GM06990 (cell line): ENCODE results near the gene TSPYL6.

Experiments used
- DNase-seq: peaks from one replicate; pipeline ENCODE4 v3.0.0-alpha.2; 2011; ENCODE audit not compliant: insufficient read length; ENCODE audit errors: extremely low read depth
- H3K27me3 ChIP-seq: replicated peaks from 2 replicates; pipeline ENCODE4 v1.6.0; 2011; ENCODE audit warnings: low read length; ENCODE audit not compliant: control insufficient read depth, insufficient read depth
- H3K36me3 ChIP-seq: 2 replicates; pipeline ENCODE4 v1.5.1; 2011; ENCODE audit warnings: low read length; ENCODE audit not compliant: control insufficient read depth, insufficient read depth
- H3K4me3 ChIP-seq: replicated peaks from 2 replicates; pipeline ENCODE4 v1.5.1; 2011; ENCODE audit warnings: low read depth, mild to moderate bottlenecking, control low read depth, low read length
- CTCF ChIP-seq: IDR thresholded peaks from 2 replicates; pipeline ENCODE4 v1.5.1; 2011; ENCODE audit warnings: low read length, control low read depth, mild to moderate bottlenecking, inconsistent platforms; ENCODE audit not compliant: insufficient read depth, poor library complexity, severe bottlenecking

TSPYL6 gene

GRCh38 chr2:54289917-54290316 lies 33.9 kb upstream of the TSPYL6 start:
- no peak for DNase-seq
- Histone ChIP-seq H3K27me3 (no peaks in the 10 kb centered on the region), H3K36me3 (no peaks in the 10 kb centered on the region), H3K4me3 (no peak overlapping the region)
- no peak for TF ChIP-seq CTCF

- no peak for TF ChIP-seq CTCF
- Histone ChIP-seq H3K36me3 (no peaks in the 10 kb centered on the region), H3K27me3 (no peaks in the 10 kb centered on the region), H3K4me3 (no peak overlapping the region)
- DNase-seq = no peak
Measured at GRCh38 chr2:54287532-54287931, 31.5 kb upstream of the TSPYL6 start.

- Histone ChIP-seq H3K4me3 (no peak overlapping the region), H3K27me3 (no peaks in the 10 kb centered on the region), H3K36me3 (no peaks in the 10 kb centered on the region)
- no peak for TF ChIP-seq CTCF
- no peak for DNase-seq
Measured at GRCh38 chr2:54285451-54285850, 29.4 kb upstream of the TSPYL6 start.

- TF ChIP-seq CTCF = no peak
- Histone ChIP-seq H3K36me3 (no peaks in the 10 kb centered on the region), H3K4me3 (no peak overlapping the region), H3K27me3 (no peaks in the 10 kb centered on the region)
- DNase-seq = no peak
Measured at GRCh38 chr2:54284826-54285225, 28.8 kb upstream of the TSPYL6 start.

GRCh38 chr2:54279385-54279784 lies 23.4 kb upstream of the TSPYL6 start:
- TF ChIP-seq CTCF = no peak
- DNase-seq = no peak

GRCh38 chr2:54275541-54275940 lies 19.5 kb upstream of the TSPYL6 start:
- no peak for DNase-seq
- TF ChIP-seq CTCF = no peak
- Histone ChIP-seq H3K27me3 (no peaks in the 10 kb centered on the region), H3K4me3 (no peak overlapping the region), H3K36me3 (no peaks in the 10 kb centered on the region)

More at GRCh38 chr2:54279385-54279784, 23.4 kb upstream of the TSPYL6 start:
- no peaks in the 10 kb centered on the region for H3K36me3 ChIP-seq
- no peak overlapping the region for H3K4me3 ChIP-seq
- H3K27me3 ChIP-seq = no peaks in the 10 kb centered on the region
